HCT116 (cell line): ENCODE results near the gene CAPN5. TPM values are rescaled to one million over a fixed set of nuclear protein-coding genes. Genes with fewer than 3 reads are reported as not detected.

ENCODE experiments used
- ATAC-seq: fragments of 200-7000 bp; cut with Tn5 transposase; 2 replicates; pipeline ENCODE4 v1.9.1; 2020; ENCODE audit warnings: mild to moderate bottlenecking, moderate library complexity
- BruUV-seq: library from RNA; stranded (reverse); fragments of 400-500 nt; replicated peaks from 2 replicates; lab custom pipeline; 2021; lab: Mats Ljungman, UMichigan
- CTCF ChIA-PET: fragments of 300-600 bp; sonication (Branson Sonifier 250); formaldehyde crosslinking; loops from one replicate; lab custom pipeline; 2021; ENCODE audit warnings: antibody characterized with exemption; lab: Charles Lee
- POLR2A ChIA-PET: fragments of 300-600, 350-600 bp; sonication (Branson Sonifier 250); formaldehyde crosslinking; loops from one replicate; lab custom pipeline; 2021; ENCODE audit warnings: antibody characterized with exemption; lab: Charles Lee
- RAD21 ChIA-PET, 2 experiments: fragments of 300-600 bp; sonication (Branson Sonifier 250); formaldehyde crosslinking; loops; one replicate each; lab custom pipeline; 2023; ENCODE audit warnings: low total read pairs in 2 of 2; ENCODE audit not compliant: uncharacterized antibody in 2 of 2, unreplicated experiment in 2 of 2, low non-redundant PET in 1 of 2; lab: Charles Lee
- DNase-seq: peaks from one replicate; pipeline ENCODE4 v3.0.0-alpha.2; 2010; ENCODE audit warnings: low read depth, low spot score
- H2AFZ ChIP-seq: fragments of 200-600 bp; shearing (Covaris generic), sonication (generic); 2 replicates; pipeline ENCODE4 v1.6.1; 2017; ENCODE audit warnings: low read depth, mixed run types, mixed read lengths, antibody characterized with exemption, low read length; ENCODE audit not compliant: poor library complexity, severe bottlenecking
- H3K27ac ChIP-seq: 2 replicates; pipeline ENCODE4 v1.5.1; 2012; ENCODE audit warnings: low read depth, low read length
- H3K27me3 ChIP-seq: fragments of 200-600 bp; sonication (generic); 2 replicates; pipeline ENCODE4 v1.6.1; 2016; ENCODE audit warnings: mixed run types, low read length, mixed read lengths; ENCODE audit not compliant: insufficient read depth
- H3K36me3 ChIP-seq, 2 experiments: fragments of 200-500 bp in 1 of 2; fragments of 200-600 bp in 1 of 2; sonication (Bioruptor generic) in 1 of 2; sonication (generic) in 1 of 2; 2 replicates each; pipeline versions ENCODE4 v1.5.1 to v1.6.1; 2014 to 2016; ENCODE audit warnings: low read length in 2 of 2, inconsistent platforms in 1 of 2, mixed read lengths in 1 of 2, mixed run types in 1 of 2; ENCODE audit not compliant: insufficient read depth in 2 of 2, control insufficient read depth in 1 of 2
- H3K4me1 ChIP-seq, 2 experiments: fragments of 200-600 bp in 1 of 2; sonication (generic) in 1 of 2; 2 replicates each; pipeline versions ENCODE4 v1.5.1 to v1.6.1; 2012 to 2017; ENCODE audit warnings: low read length in 2 of 2, inconsistent platforms in 1 of 2, mild to moderate bottlenecking in 1 of 2, mixed read lengths in 1 of 2, mixed run types in 1 of 2, moderate library complexity in 1 of 2; ENCODE audit not compliant: insufficient read depth in 2 of 2, control insufficient read depth in 1 of 2
- H3K4me2 ChIP-seq: fragments of 200-600 bp; sonication (generic); 2 replicates; pipeline ENCODE4 v1.6.1; 2017; ENCODE audit warnings: mixed run types, low read length, mixed read lengths
- H3K4me3 ChIP-seq, 2 experiments: fragments of 200-600 bp in 1 of 2; sonication (generic) in 1 of 2; replicated peaks in 1 of 2; 2 replicates each; pipeline ENCODE4 v1.5.1; 2011 to 2016; ENCODE audit warnings: low read length in 2 of 2, control low read depth in 1 of 2, low read depth in 1 of 2, mild to moderate bottlenecking in 1 of 2, mixed read lengths in 1 of 2, mixed run types in 1 of 2
- H3K79me2 ChIP-seq: fragments of 200-600 bp; sonication (generic); 2 replicates; pipeline ENCODE4 v1.6.1; 2017; ENCODE audit warnings: mild to moderate bottlenecking, mixed run types, low read length, moderate library complexity, mixed read lengths; ENCODE audit not compliant: insufficient read depth
- H3K9ac ChIP-seq: fragments of 200-600 bp; sonication (generic); 2 replicates; pipeline ENCODE4 v1.6.1; 2016; ENCODE audit warnings: low read length, mixed read lengths
- H3K9me2 ChIP-seq: fragments of 200-600 bp; sonication (generic), shearing (Covaris generic); 2 replicates; pipeline ENCODE4 v1.6.1; 2017; ENCODE audit warnings: mixed run types, mild to moderate bottlenecking, moderate library complexity; ENCODE audit not compliant: insufficient read depth
- H3K9me3 ChIP-seq, 2 experiments: fragments of 200-500 bp in 1 of 2; fragments of 200-600 bp in 1 of 2; sonication (Bioruptor generic) in 1 of 2; sonication (generic) in 1 of 2; 2 replicates each; pipeline ENCODE4 v1.6.1; 2014 to 2017; ENCODE audit warnings: low read length in 2 of 2, mixed read lengths in 2 of 2, inconsistent platforms in 1 of 2, low read depth in 1 of 2, mild to moderate bottlenecking in 1 of 2, mixed run types in 1 of 2, moderate library complexity in 1 of 2; ENCODE audit not compliant: control insufficient read depth in 1 of 2, insufficient read depth in 1 of 2
- H4K20me1 ChIP-seq: fragments of 200-600 bp; sonication (generic), shearing (Covaris generic); 2 replicates; pipeline ENCODE4 v1.6.1; 2017; ENCODE audit warnings: mixed run types, mild to moderate bottlenecking, moderate library complexity; ENCODE audit not compliant: insufficient read depth
- ATF3 ChIP-seq: IDR thresholded peaks from 2 replicates; pipeline ENCODE4 v1.6.1; 2012
- CBX3 ChIP-seq: IDR thresholded peaks from 2 replicates; pipeline ENCODE4 v1.6.1; 2012; ENCODE audit warnings: low read depth
- CEBPB ChIP-seq: IDR thresholded peaks from 2 replicates; pipeline ENCODE4 v1.6.1; 2012; ENCODE audit warnings: low read depth
- CTCF ChIP-seq, 3 experiments: fragments of 200-600 bp in 1 of 3; sonication (generic) in 1 of 3; IDR thresholded peaks in 2 of 3; conservative IDR thresholded peaks in 1 of 3; 2 replicates each; pipeline ENCODE4 v1.5.1; 2012 to 2017; ENCODE audit warnings: low read depth in 2 of 3, low read length in 2 of 3, antibody characterized with exemption in 1 of 3, borderline replicate concordance in 1 of 3, control low read depth in 1 of 3, mild to moderate bottlenecking in 1 of 3, mixed read lengths in 1 of 3, mixed run types in 1 of 3, moderate library complexity in 1 of 3; ENCODE audit not compliant: insufficient read depth in 1 of 3
- EGR1 ChIP-seq: IDR thresholded peaks from 2 replicates; pipeline ENCODE4 v1.6.1; 2012; ENCODE audit warnings: low read depth
- ELF1 ChIP-seq: IDR thresholded peaks from 2 replicates; pipeline ENCODE4 v1.6.1; 2012; ENCODE audit warnings: low read depth, borderline replicate concordance
- EZH2 ChIP-seq: fragments of 200-600 bp; sonication (generic); IDR thresholded peaks from 2 replicates; pipeline ENCODE4 v1.6.1; 2017; ENCODE audit warnings: antibody characterized with exemption, mixed run types
- FOSL1 ChIP-seq: IDR thresholded peaks from 2 replicates; pipeline ENCODE4 v1.6.1; 2012; ENCODE audit warnings: low read depth
- JUND ChIP-seq: IDR thresholded peaks from 2 replicates; pipeline ENCODE4 v1.6.1; 2012
- MAX ChIP-seq: IDR thresholded peaks from 2 replicates; pipeline ENCODE4 v1.6.1; 2012
- POLR2A ChIP-seq: IDR thresholded peaks from 2 replicates; pipeline ENCODE4 v1.7.0; 2011; ENCODE audit warnings: borderline replicate concordance; ENCODE audit not compliant: insufficient read depth, insufficient read length; ENCODE audit errors: extremely low read depth
- POLR2AphosphoS5 ChIP-seq: IDR thresholded peaks from 2 replicates; pipeline ENCODE4 v1.6.1; 2011; ENCODE audit warnings: mild to moderate bottlenecking, low read depth, low read length, moderate library complexity
- RAD21 ChIP-seq: IDR thresholded peaks from 2 replicates; pipeline ENCODE4 v1.6.1; 2012; ENCODE audit warnings: low read depth, mild to moderate bottlenecking
- SIN3A ChIP-seq: IDR thresholded peaks from 2 replicates; pipeline ENCODE4 v1.6.1; 2012; ENCODE audit warnings: low read depth
- SRF ChIP-seq: IDR thresholded peaks from 2 replicates; pipeline ENCODE4 v1.6.1; 2012; ENCODE audit warnings: low read depth
- TCF7L2 ChIP-seq: IDR thresholded peaks from 2 replicates; pipeline ENCODE4 v1.7.0; 2011; ENCODE audit warnings: borderline replicate concordance, inconsistent platforms; ENCODE audit not compliant: insufficient read depth, insufficient read length; ENCODE audit errors: extremely low read depth
- YY1 ChIP-seq: IDR thresholded peaks from 2 replicates; pipeline ENCODE4 v1.6.1; 2011; ENCODE audit warnings: low read length, low read depth, moderate library complexity, mild to moderate bottlenecking; ENCODE audit not compliant: insufficient replicate concordance; ENCODE audit errors: extremely low read depth
- ZBTB33 ChIP-seq: IDR thresholded peaks from 2 replicates; pipeline ENCODE4 v1.6.1; 2011; ENCODE audit warnings: mild to moderate bottlenecking, low read length, moderate library complexity; ENCODE audit not compliant: insufficient replicate concordance; ENCODE audit errors: extremely low read depth
- ZFX ChIP-seq: fragments of 450-650 bp; IDR thresholded peaks from 2 replicates; pipeline ENCODE4 v1.6.1; 2017
- ZNF274 ChIP-seq: fragments of 200-500 bp; sonication (Bioruptor generic); IDR thresholded peaks from 2 replicates; pipeline ENCODE4 v1.6.1; 2014; ENCODE audit warnings: mild to moderate bottlenecking, low read depth, low read length, inconsistent platforms
- intact Hi-C: fragments of 100-400 bp; cut with micrococcal nuclease; formaldehyde crosslinking; loops from 2 replicates; pipeline ENCODE4 v1.10.0; 2022
- total RNA-seq: library from RNA; stranded (reverse); gene quantifications from one replicate; pipeline ENCODE4 v1.2.1, GENCODE V29; 2021; ENCODE audit not compliant: unreplicated experiment

The CAPN5 gene
- total RNA-seq, 1 experiment from 2014 or later: 8.6 TPM

- no TSS peak for BruUV-seq
Observed at GRCh38 chr11:77069336-77069968, 2.7 kb downstream of the CAPN5 start.

More at GRCh38 chr11:77069336-77069968, 2.7 kb downstream of the CAPN5 start:
- H3K4me2 ChIP-seq: no peak overlapping the region
- intact Hi-C loops: no loop called here
- TF ChIP-seq RAD21 (no peak), ELF1 (no peak), EZH2 (no peak), ZBTB33 (no peak), SRF (no peak), ZFX (no peak), POLR2A (no peak), MAX (no peak), CBX3 (no peak), CEBPB (no peak), TCF7L2 (no peak), ATF3 (no peak), ZNF274 (no peak), POLR2AphosphoS5 (no peak), CTCF (IDR thresholded peaks at IDR 0.05 in 2 of 3, conservative IDR thresholded peaks at IDR 0.05 in 1 of 3; ENCODE audit: borderline replicate concordance in 1 of 3, insufficient read depth in 1 of 3, low read depth in 2 of 3, low read length in 2 of 3) (no peak), JUND (no peak), YY1 (no peak), SIN3A (no peak), FOSL1 (no peak), EGR1 (no peak)
- no peak overlapping the region for H2AFZ ChIP-seq
- no peak overlapping the region for H3K4me3 ChIP-seq
- no peaks in the 10 kb centered on the region for H3K9me2 ChIP-seq
- no peaks in the 10 kb centered on the region for H3K9me3 ChIP-seq
- ChIA-PET CTCF (no interaction called here), POLR2A (no interaction called here), RAD21 (no interaction called here)
- H3K79me2 ChIP-seq: no peaks in the 10 kb centered on the region
- no peaks in the 10 kb centered on the region for H4K20me1 ChIP-seq
- peaks cover 30 to 44% of the 10 kb centered on the region in 2 experiments for H3K4me1 ChIP-seq
- DNase-seq (no peak), ATAC-seq (no peak)
- no peaks in the 10 kb centered on the region for H3K27me3 ChIP-seq
- H3K27ac ChIP-seq: no peak overlapping the region
- no peak overlapping the region for H3K9ac ChIP-seq
- no peaks in the 10 kb centered on the region for H3K36me3 ChIP-seq
